Measurements from ENCODE around the gene CNTN6.

Gene CNTN6

DNA sequence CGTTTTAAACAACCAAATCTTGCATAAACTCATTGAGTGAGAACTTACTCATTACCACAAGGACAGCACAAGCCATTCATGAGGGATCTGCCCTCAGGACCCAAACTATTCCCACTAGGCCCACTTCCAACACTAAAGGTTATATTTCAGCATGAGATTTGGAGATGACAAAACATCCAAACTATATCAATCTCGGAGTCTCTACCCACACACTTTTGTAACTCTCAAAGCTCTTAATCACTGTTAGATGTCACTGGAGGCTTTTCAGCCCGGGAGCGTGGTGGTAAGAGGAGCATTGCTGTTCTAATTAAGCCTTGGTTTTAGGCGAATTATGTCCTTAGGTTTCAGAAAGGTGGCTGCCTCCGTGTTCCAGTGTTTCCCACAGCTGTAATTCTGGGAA, 86.3 kb downstream of the CNTN6 start:
- no peak for DNase-seq (ENCODE audit: low read depth)

DNA sequence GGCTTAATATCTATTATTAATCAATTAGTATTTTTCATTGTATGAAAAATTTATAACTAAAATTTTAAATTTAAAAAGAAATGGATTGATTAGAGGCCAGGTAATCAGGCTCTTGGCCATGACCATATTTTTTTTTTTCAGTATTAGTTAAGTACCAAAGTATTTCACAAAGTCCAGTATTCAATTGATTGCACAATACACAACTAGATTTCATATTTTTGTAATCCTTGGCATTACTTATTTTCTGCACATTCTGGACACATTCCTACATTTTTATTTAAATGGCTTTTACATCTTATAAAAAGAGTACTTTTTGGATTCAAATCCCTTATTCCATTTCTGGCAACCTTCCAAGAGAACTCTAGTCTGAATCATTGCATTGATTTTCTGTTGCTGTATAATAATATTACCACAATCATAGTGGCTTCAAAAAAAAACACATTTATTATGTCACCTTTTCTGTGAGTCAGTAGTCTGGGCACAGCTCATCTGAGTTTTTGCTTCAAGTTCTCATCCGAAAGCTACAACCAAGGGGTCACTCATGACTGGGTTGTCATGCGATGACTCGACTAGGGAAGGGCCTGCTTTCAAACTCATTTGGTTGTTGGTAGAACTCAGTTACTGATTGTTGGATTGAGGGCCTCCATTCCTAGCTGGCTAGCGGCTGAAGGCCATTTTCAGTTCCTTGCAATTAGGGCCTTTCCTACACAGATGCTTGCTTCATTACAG, 90.7 kb downstream of the CNTN6 start:
- DNase-seq (ENCODE audit: low read depth) = no peak

- DNase-seq (ENCODE audit: low read depth) = no peak
These were observed 97.7 kb downstream of the CNTN6 start for GRCh38 chr3:1190569-1190968.

DNA sequence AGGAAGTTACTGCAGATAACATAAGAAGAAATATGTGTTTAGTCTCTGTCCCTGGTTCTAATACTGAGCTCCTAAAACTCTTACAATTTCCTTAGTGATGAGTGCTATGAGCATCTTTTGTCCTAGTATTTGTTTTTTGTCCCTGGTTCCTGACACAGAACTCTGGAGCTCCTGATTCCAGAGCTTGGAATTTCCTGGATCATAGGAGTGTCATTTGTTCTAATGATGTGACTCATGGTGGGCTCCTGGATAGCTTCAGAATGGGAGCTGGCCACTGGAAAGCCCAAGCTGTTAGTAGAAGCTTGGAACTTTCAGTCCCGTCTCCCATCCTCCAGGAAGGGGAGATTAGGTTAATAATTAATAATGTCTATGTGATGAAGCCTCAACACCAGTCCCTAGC, 98.2 kb downstream of the CNTN6 start:
- DNase-seq (ENCODE audit: low read depth) = no peak

GRCh38 chr3:1195947-1196346, 103.1 kb downstream of the CNTN6 start:
- no peak for DNase-seq (ENCODE audit: low read depth)

DNA sequence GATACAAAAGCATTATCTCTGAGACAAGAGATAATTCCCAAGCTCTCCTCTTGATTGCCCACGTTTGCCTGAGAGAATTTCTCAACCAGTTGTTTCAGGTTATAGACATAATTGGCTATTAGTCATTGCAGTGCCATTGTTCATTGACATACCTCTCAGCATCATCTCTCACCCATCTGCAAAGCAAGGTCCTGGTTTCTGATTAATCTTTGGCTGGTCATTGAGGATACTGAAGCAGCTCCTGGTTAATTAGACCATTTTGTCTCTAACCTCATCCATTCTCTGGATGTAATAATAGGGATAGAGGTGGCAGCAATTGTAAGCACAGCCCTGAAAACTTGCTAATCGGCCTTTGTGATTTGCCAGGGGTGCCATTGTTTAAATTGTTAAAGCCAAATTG, 104.2 kb downstream of the CNTN6 start:
- DNase-seq (ENCODE audit: low read depth) = no peak

GRCh38 chr3:1200371-1200770, 107.5 kb downstream of the CNTN6 start:
- DNase-seq (ENCODE audit: low read depth) = no peak

- DNase-seq (ENCODE audit: low read depth) = no peak
These were observed 115.1 kb downstream of the CNTN6 start for GRCh38 chr3:1207904-1208303.

- no peak for DNase-seq (ENCODE audit: low read depth)
These were observed 122.1 kb downstream of the CNTN6 start for GRCh38 chr3:1214933-1215332.

GRCh38 chr3:1216856-1217255, 124.0 kb downstream of the CNTN6 start:
- DNase-seq (ENCODE audit: low read depth) = no peak

DNA sequence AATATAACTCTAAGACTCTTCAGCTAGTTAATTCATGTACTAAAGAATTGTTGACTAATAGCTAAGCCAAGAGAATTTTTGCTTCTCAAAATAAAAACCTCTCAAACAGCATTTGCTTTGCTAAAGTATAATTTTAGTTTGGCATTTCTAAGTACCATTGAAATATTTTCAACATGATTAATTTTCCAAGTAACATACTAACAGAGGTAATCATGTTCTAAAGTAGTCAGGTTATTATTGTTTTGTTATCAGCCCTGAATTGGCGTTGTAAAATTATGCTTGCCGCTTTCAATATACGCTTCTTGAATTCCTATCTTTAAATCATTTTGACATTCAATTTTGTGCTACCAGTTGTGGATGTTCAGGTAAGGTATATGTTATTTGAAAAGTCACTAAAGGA, 134.3 kb downstream of the CNTN6 start:
- DNase-seq (ENCODE audit: low read depth) = no peak

DNA sequence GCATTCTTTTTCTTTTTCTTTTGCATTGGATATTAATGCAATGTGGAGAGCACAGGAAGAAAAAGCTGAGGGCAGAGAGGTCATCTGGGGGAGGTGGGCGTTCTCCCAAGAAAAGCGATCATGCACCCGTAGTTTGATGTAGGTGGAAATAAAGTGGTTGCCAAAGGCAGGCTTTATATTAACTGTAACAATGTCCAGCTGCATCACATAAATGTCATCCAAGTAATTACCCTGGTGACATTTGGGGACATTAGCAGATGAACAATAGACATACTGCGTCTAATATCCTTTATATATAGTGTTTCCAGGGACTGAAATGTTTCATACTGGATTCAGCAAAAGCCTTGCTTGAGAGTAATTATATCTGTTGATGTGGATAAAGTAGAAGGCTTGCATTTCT, 135.5 kb downstream of the CNTN6 start:
- DNase-seq (ENCODE audit: low read depth) = no peak

DNA sequence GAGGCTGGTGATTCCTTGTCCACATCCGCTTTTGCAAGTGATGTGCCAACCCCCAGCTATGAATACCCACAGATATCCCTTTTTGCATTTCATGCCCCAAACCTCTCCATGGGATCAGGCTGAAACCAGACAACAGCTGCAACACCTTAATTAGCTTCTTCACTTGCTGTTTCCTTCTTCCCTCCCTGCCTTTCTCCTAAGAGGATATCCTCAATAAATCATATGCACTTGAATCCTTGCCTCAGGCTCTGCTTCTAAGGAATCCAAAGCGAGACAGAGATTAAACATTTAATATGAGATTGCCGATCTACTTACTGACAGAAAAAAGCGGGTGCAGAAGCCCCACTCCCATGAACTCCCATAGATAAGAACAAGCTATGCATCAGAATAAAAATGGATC, 138.1 kb downstream of the CNTN6 start:
- DNase-seq (ENCODE audit: low read depth) = no peak

- no peak for DNase-seq (ENCODE audit: low read depth)
These were observed 139.5 kb downstream of the CNTN6 start for GRCh38 chr3:1232276-1232675.

GRCh38 chr3:1235526-1236120, 142.8 kb downstream of the CNTN6 start:
- DNase-seq (ENCODE audit: low read depth) = no peak

GRCh38 chr3:1251282-1252060, 158.6 kb downstream of the CNTN6 start:
- no peak for DNase-seq (ENCODE audit: low read depth)

GRCh38 chr3:1252061-1252430, 159.2 kb downstream of the CNTN6 start:
- no peak for DNase-seq (ENCODE audit: low read depth)

DNA sequence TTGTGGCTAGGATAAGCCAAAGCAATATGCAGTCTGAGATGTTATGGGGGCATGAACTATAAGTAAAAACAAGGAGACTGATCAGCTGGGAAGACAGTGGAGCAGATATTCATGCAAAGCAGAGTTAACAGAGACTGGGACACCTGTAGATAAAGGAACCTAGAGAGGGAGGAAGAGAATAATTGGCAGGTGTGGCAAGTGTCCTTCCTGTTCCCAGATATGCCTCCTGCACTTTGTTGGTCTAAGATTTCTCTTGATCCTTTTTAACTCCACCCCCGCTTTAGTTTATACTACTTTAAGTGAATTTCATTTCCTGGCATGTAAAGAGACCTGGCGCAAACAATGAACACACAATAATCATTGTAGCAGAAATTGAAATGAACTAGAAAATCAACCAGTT, 169.4 kb downstream of the CNTN6 start:
- no peak for DNase-seq (ENCODE audit: low read depth)

- no peak for DNase-seq (ENCODE audit: low read depth)
These were observed 170.3 kb downstream of the CNTN6 start for GRCh38 chr3:1263121-1263520.

GRCh38 chr3:1269808-1270207, 177.0 kb downstream of the CNTN6 start:
- no peak for DNase-seq (ENCODE audit: low read depth)

DNA sequence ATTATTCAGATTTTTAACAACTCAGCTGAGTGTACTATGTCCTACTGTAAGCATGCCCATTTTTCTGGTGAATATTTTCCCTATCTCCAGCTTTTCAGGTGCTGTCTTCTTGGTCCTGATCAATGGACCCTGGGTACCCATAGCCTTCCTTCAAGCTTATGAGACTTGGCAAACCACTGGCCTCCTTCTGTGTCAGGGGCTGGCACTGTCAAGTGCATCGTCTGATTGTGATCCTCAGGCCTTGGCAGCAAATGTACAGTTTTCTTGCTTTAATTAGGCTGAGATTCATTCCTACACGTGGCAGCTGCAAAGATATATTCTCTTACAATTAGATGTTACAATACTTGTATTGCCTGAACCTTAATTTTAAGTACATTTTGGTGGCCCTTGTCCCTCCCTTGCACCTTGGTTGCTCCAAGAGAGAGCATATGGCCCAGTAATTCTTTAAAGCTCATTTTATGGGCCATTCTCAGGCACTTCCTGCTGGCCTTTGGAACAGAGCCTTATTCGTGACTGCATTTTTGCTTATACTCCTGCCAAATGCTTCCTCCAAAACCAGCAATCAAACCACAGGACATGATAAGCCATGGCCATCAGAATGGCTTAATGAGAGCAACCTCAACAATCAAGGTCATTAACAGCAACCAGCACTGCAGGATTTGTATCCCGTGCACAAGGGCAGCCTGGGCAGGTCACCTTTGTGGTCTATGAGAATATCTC, 179.9 kb downstream of the CNTN6 start:
- DNase-seq (ENCODE audit: low read depth) = no peak

- DNase-seq (ENCODE audit: low read depth) = no peak
These were observed 182.7 kb downstream of the CNTN6 start for GRCh38 chr3:1275495-1275894.

GRCh38 chr3:1287815-1288214, 195.0 kb downstream of the CNTN6 start:
- no peak for DNase-seq (ENCODE audit: low read depth)
